Esophagus squamous epithelium (tissue), 5 donors: Measurements from ENCODE around the gene SSC5D. TPM values are rescaled to one million over a fixed set of nuclear protein-coding genes. Genes with fewer than 3 reads are reported as not detected.
A peak's percentile ranks its signal among the peaks of the same experiment; 100 is the strongest.

ENCODE experiments used
- DNase-seq: peaks from one replicate; lab custom pipeline; 2025; lab: John Stamatoyannopoulos, UW
- H3K27ac ChIP-seq, 4 donors: fragments of 200-600 bp; sonication (generic); one replicate each; pipeline ENCODE4 v1.5.1; 2016 to 2019; ENCODE audit warnings: mild to moderate bottlenecking in 1 of 4
- H3K27me3 ChIP-seq, 4 donors: fragments of 200-600 bp; sonication (generic); 1 replicate in 3 of 4; 2 replicates in 1 of 4; pipeline versions ENCODE4 v1.5.1 to v1.6.0; 2017 to 2021; ENCODE audit warnings: antibody characterized with exemption in 1 of 4
- H3K36me3 ChIP-seq, 3 donors: fragments of 200-600 bp; sonication (generic); one replicate each; pipeline ENCODE4 v1.5.1; 2016 to 2019
- H3K4me1 ChIP-seq, 3 donors: fragments of 200-600 bp; sonication (generic); one replicate each; pipeline ENCODE4 v1.5.1; 2017 to 2019
- H3K4me3 ChIP-seq, 4 donors: fragments of 200-600 bp; sonication (generic); 1 replicate in 3 of 4; 2 replicates in 1 of 4; pipeline ENCODE4 v1.5.1; 2016 to 2019; ENCODE audit warnings: mild to moderate bottlenecking in 2 of 4, moderate library complexity in 1 of 4
- H3K9me3 ChIP-seq, 3 donors: fragments of 200-600 bp; sonication (generic); one replicate each; pipeline ENCODE4 v1.5.1; 2016 to 2019
- CTCF ChIP-seq, 6 experiments: fragments of 450-650 bp in 4 of 6; fragments of 200-600 bp in 2 of 6; sonication (generic) in 2 of 6; IDR thresholded peaks; one replicate each; pipeline ENCODE4 v1.5.1; 2016 to 2019; ENCODE audit warnings: antibody characterized with exemption in 6 of 6, mild to moderate bottlenecking in 4 of 6, moderate library complexity in 4 of 6
- POLR2A ChIP-seq, 4 donors: fragments of 450-650 bp; IDR thresholded peaks; one replicate each; pipeline ENCODE4 v1.6.1; 2017; ENCODE audit warnings: antibody characterized with exemption in 4 of 4, mild to moderate bottlenecking in 4 of 4, moderate library complexity in 3 of 4
- WGBS, 2 donors: methylation state at CpG; one replicate each; pipeline ENCODE4 v1.1.5; 2018; 5-methylcytosine and 5-hydroxymethylcytosine counted together
- intact Hi-C: fragments of 100-400 bp; cut with DNase I; formaldehyde crosslinking; loops from one replicate; pipeline ENCODE4 v1.15.0; 2022
- total RNA-seq, 4 donors: library from RNA; depleted of rRNA; stranded (reverse); fragments of >200 nt; gene quantifications; one replicate each; pipeline ENCODE4 v1.1.0, GENCODE V29; 2016
- donor health status: DM: yes; HTN: yes; CAD: no.

The SSC5D gene
- total RNA-seq: 1 to 10 TPM in 1 of 4 donors, under 1 TPM in 3; 0.40 to 5.0 (median 0.68) TPM

- H3K4me3 ChIP-seq: peak within 1 kb of the TSS in 1 of 4 donors; percentile 39
- H3K36me3 ChIP-seq: peaks cover 0 to 12% (median 5%) of the 10 kb centered on the region in 3 donors
- TF ChIP-seq CTCF (IDR thresholded peaks at IDR 0.05): no peak
- H3K27me3 ChIP-seq: peaks cover 0 to 25% (median 0%) of the 10 kb centered on the region in 4 donors
- intact Hi-C loops: no loop called here
- WGBS, 2 donors: 5 to 13% methylated on average over 4 to 6 of the region's 21 CpGs
- peaks cover 50 to 86% (median 51%) of the 10 kb centered on the region in 3 donors for H3K4me1 ChIP-seq
- DNase-seq: no peak
- peak within 1 kb of the TSS; percentile 64 to 94 (median 88) for H3K27ac ChIP-seq
- H3K9me3 ChIP-seq: no peaks in the 10 kb centered on the region
These were observed at the start of gene SSC5D for GRCh38 chr19:55487924-55488687. Gene SSC5D (plus strand): TSS chr19:55488436. CDS start chr19:55488590, 154 bp downstream.

- H3K9me3 ChIP-seq: no peaks in the 10 kb centered on the region
- H3K4me3 ChIP-seq: no peak overlapping the region
- no peak for DNase-seq
- 67 to 77% methylated on average over 4 to 5 of the region's 5 CpGs for WGBS, 2 donors
- no peak overlapping the region for H3K27ac ChIP-seq
- H3K36me3 ChIP-seq: no peaks in the 10 kb centered on the region
- TF ChIP-seq CTCF (IDR thresholded peaks at IDR 0.05) (no peak), POLR2A (IDR thresholded peaks at IDR 0.05) (no peak)
- intact Hi-C loops: no loop called here
- H3K4me1 ChIP-seq: peaks cover 11 to 34% (median 14%) of the 10 kb centered on the region in 3 donors
- peaks cover 21 to 83% (median 29%) of the 10 kb centered on the region in 4 donors for H3K27me3 ChIP-seq
These were observed 49.2 kb upstream of the SSC5D start for GRCh38 chr19:55439052-55439451.

DNA sequence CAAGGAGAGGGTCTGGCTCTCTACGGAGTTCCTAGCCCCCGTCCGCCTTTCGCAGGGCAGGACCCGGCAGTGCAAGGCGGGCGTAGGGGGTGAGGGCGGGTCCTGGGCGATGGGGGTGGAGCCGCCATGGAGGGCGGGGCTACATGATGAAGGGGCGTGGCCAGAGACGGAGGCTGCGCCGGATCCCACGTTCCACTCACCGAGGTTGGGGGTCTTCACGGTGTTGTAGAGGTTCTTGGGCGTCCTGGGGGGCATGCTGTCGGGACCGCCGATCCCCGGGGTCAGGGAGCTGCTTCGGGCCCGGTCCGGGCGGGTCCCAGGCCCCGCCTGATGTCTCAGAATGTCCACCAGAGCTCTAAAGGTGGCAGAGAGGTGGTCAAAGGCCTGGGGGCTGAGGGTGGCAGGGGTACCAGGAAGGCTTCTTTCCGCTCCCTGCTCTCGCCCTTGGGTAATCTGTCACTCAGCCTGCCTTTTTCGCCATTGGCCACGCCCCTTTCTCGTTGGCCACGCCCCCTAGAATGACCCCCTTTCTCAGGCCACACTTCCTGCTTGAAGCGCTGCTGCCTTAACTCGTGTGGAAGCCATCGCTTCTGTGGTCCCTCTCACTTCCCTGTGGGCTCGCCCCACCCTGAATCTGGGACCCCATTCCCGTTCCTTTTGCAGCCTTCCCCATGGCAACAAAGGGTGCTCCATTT lies 47.7 kb upstream of the SSC5D start:
- 12 to 15% methylated on average over 13 to 28 of the region's 39 CpGs for WGBS, 2 donors
- DNase-seq: no peak
- Histone ChIP-seq H3K27me3 (peaks cover 21 to 98% (median 35%) of the 10 kb centered on the region in 4 donors), H3K4me3 (peak overlapping the region in 1 of 4 donors; percentile 4), H3K27ac (no peak overlapping the region), H3K9me3 (no peaks in the 10 kb centered on the region), H3K36me3 (no peaks in the 10 kb centered on the region), H3K4me1 (peaks cover 11 to 39% (median 14%) of the 10 kb centered on the region in 3 donors)
- TF ChIP-seq CTCF (IDR thresholded peaks at IDR 0.05) (no peak), POLR2A (IDR thresholded peaks at IDR 0.05) (no peak)
- intact Hi-C loops: no loop called here

DNA sequence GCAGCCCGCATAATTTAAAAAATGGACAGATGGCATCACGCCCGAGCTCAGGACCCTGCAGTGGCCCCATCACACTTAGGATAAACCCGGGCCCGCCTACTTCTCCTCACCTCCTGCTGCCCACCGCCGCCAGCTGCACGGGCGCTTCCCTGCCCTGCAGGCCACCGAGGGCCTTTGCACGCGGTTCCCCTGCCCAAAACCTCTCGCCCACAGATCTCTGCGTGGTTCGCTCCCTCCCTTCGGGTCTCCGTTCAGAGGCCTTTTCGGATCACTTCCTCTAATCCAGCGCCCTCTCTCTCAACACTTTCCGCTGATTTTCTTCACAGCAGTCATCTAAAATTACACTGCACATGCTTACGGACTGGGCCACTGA lies 46.9 kb upstream of the SSC5D start:
- intact Hi-C loops: no loop called here
- Histone ChIP-seq H3K27ac (no peak overlapping the region), H3K27me3 (peaks cover 21 to 99% (median 35%) of the 10 kb centered on the region in 4 donors), H3K4me3 (no peak overlapping the region), H3K9me3 (no peaks in the 10 kb centered on the region), H3K4me1 (peaks cover 11 to 47% (median 14%) of the 10 kb centered on the region in 3 donors), H3K36me3 (no peaks in the 10 kb centered on the region)
- TF ChIP-seq CTCF (IDR thresholded peaks at IDR 0.05) (no peak), POLR2A (IDR thresholded peaks at IDR 0.05) (no peak)
- WGBS, 2 donors: 4 to 8% methylated on average over 21 of the region's 21 CpGs
- DNase-seq: no peak
